Thoracic aorta (tissue), 2 donors: ENCODE data around the gene IL17REL. TPM values are rescaled to one million over a fixed set of nuclear protein-coding genes. Genes with fewer than 3 reads are reported as not detected.

Experiments
- ATAC-seq: fragments of 150-250 bp; one replicate; pipeline ENCODE4 v1.8.0; 2017; ENCODE audit warnings: low read depth; ENCODE audit not compliant: insufficient number of reproducible peaks, low FRiP score
- DNase-seq: peaks from one replicate; pipeline ENCODE4 v3.0.0-alpha.2; 2020; ENCODE audit warnings: low spot score
- H3K27ac ChIP-seq, 2 donors: fragments of 200-600 bp; sonication (generic); 1 replicate in 1 of 2; 2 replicates in 1 of 2; pipeline ENCODE4 v1.5.1; 2016; ENCODE audit warnings: mild to moderate bottlenecking in 2 of 2, moderate library complexity in 2 of 2
- H3K27me3 ChIP-seq: fragments of 200-600 bp; sonication (generic); replicated peaks from 2 replicates; pipeline ENCODE4 v1.6.0; 2016; ENCODE audit warnings: mild to moderate bottlenecking; ENCODE audit not compliant: insufficient read depth
- H3K36me3 ChIP-seq: fragments of 200-600 bp; sonication (generic); one replicate; pipeline ENCODE4 v1.5.1; 2016
- H3K4me1 ChIP-seq, 2 donors: fragments of 200-600 bp; sonication (generic); 1 replicate in 1 of 2; 2 replicates in 1 of 2; pipeline versions ENCODE4 v1.5.1 to v1.6.0; 2016; ENCODE audit warnings: low read depth in 2 of 2, mild to moderate bottlenecking in 1 of 2; ENCODE audit not compliant: control insufficient read depth in 1 of 2
- H3K4me3 ChIP-seq: fragments of 200-600 bp; sonication (generic); 2 replicates; pipeline ENCODE4 v1.5.1; 2016; ENCODE audit warnings: mild to moderate bottlenecking
- H3K9me3 ChIP-seq: fragments of 200-600 bp; sonication (generic); 2 replicates; pipeline ENCODE4 v1.5.1; 2016
- total RNA-seq, 2 donors: library from RNA; depleted of rRNA; stranded (reverse); fragments of >200 nt; gene quantifications; one replicate each; pipeline versions ENCODE4 v1.1.0 to v1.2.3, GENCODE V29; 2016
- TF ChIP-seq, protein P1 (sequence below): fragments of 200-600 bp; sonication (generic); IDR thresholded peaks from one replicate; pipeline ENCODE4 v1.5.1; 2019; ENCODE audit warnings: antibody characterized with exemption

The IL17REL gene
- total RNA-seq, 2 donors from 2014 or later, result not detected

GRCh38 chr22:49999063-49999945, 13.3 kb downstream of the IL17REL start:
- TF ChIP-seq, protein P1, sequence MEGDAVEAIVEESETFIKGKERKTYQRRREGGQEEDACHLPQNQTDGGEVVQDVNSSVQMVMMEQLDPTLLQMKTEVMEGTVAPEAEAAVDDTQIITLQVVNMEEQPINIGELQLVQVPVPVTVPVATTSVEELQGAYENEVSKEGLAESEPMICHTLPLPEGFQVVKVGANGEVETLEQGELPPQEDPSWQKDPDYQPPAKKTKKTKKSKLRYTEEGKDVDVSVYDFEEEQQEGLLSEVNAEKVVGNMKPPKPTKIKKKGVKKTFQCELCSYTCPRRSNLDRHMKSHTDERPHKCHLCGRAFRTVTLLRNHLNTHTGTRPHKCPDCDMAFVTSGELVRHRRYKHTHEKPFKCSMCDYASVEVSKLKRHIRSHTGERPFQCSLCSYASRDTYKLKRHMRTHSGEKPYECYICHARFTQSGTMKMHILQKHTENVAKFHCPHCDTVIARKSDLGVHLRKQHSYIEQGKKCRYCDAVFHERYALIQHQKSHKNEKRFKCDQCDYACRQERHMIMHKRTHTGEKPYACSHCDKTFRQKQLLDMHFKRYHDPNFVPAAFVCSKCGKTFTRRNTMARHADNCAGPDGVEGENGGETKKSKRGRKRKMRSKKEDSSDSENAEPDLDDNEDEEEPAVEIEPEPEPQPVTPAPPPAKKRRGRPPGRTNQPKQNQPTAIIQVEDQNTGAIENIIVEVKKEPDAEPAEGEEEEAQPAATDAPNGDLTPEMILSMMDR, result no peak
- peak; percentile 1 for DNase-seq
- Histone ChIP-seq H3K9me3 (no peaks in the 10 kb centered on the region), H3K27ac (no peak overlapping the region), H3K27me3 (no peaks in the 10 kb centered on the region), H3K4me1 (no peaks in the 10 kb centered on the region), H3K36me3 (no peaks in the 10 kb centered on the region), H3K4me3 (peak overlapping the region; percentile 16)
- ATAC-seq, result no peak

DNA sequence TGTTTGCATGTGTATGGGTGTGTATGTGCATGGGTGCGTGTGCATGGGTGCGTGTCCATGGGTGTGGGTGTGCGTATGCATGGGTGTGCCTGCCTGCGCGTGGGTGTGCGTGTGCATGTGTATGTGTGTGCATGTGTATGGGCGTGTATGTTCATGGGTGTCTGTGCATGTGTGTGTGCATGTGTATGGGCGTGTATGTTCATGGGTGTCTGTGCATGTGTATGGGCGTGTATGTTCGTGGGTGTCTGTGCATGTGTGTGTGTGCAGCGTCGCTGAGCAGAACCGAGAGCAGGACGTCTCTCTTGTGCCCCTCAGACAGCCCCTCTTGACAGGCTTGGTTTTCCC, 13.9 kb downstream of the IL17REL start:
- no peaks in the 10 kb centered on the region for H3K27me3 ChIP-seq
- H3K27ac ChIP-seq, result no peak overlapping the region
- no peaks in the 10 kb centered on the region for H3K36me3 ChIP-seq
- no peak overlapping the region for H3K4me3 ChIP-seq
- DNase-seq (no peak), ATAC-seq (no peak)
- TF ChIP-seq, protein P1, result no peak
- H3K9me3 ChIP-seq, result no peaks in the 10 kb centered on the region
- no peaks in the 10 kb centered on the region for H3K4me1 ChIP-seq

- no peak for DNase-seq
- H3K27me3 ChIP-seq, result no peaks in the 10 kb centered on the region
Observed at GRCh38 chr22:49997932-49998717, 14.4 kb downstream of the IL17REL start.

DNA sequence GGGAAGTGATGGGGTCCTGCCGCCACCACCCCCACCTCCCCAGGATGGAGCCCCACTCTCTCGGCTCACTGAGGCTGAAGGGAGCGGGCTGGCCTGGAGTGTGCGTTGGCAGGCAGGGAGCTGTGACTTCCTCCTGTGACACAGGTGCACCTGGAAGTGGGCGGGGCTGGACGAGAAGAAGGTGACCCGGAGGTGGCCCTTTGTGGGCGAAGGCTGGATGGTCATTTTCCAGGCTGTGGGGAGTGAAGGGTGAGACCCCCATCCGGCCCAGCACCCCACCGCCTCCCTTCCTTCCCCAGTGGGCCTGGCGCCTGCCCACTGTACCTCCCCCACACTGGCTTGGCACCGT, 15.3 kb downstream of the IL17REL start:
- TF ChIP-seq, protein P1, result no peak
- Histone ChIP-seq H3K9me3 (no peaks in the 10 kb centered on the region), H3K36me3 (no peaks in the 10 kb centered on the region), H3K4me1 (no peaks in the 10 kb centered on the region), H3K4me3 (no peak overlapping the region), H3K27me3 (no peaks in the 10 kb centered on the region), H3K27ac (no peak overlapping the region)
- ATAC-seq, result no peak
- DNase-seq, result no peak

More at GRCh38 chr22:49997932-49998717, 14.4 kb downstream of the IL17REL start:
- ATAC-seq, result no peak
- no peak overlapping the region for H3K4me3 ChIP-seq
- no peaks in the 10 kb centered on the region for H3K36me3 ChIP-seq
- no peak overlapping the region for H3K27ac ChIP-seq
- no peaks in the 10 kb centered on the region for H3K4me1 ChIP-seq
- TF ChIP-seq, protein P1, result no peak
- no peaks in the 10 kb centered on the region for H3K9me3 ChIP-seq

DNA sequence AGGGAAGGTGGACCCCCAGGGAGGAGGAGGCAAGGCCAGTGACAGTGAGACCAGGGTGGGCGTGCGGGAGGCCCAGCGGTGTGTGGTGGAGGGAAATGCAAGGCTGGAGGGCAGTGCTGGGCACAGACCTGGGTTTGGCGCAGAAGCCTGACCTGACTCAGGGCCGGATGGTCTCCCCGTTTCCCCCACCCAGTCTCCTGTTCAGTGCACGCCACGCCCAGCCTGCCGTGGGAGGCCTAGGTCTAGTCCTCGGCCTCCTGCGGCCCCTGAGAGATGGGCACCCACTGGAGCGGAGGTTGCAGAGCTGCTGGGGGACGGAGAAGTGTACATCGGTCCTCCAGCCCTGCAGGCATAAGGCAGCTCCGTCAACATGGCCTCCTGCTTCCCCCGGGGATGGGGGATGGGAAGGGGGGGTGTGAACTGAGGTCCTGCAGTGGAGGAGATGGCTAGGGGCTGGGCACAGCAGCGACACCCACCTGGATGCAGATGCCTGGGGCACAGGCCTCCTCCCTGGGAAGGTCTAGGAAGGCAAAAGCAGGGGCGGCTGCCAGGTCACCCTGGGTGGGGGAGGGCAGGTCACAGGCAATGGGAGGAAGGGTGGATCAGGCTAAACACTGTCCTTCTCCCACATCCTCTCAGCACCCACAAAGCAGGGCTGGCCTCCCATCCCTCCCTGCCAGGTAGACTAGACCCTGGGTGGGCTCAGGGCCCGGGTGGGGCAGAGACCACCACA, 15.9 kb downstream of the IL17REL start:
- no peaks in the 10 kb centered on the region for H3K27me3 ChIP-seq
- no peak overlapping the region for H3K27ac ChIP-seq
- no peaks in the 10 kb centered on the region for H3K36me3 ChIP-seq
- no peaks in the 10 kb centered on the region for H3K9me3 ChIP-seq
- TF ChIP-seq, protein P1, result no peak
- no peak for ATAC-seq
- no peaks in the 10 kb centered on the region for H3K4me1 ChIP-seq
- peak; percentile 0 for DNase-seq
- no peak overlapping the region for H3K4me3 ChIP-seq
